Lower lobe of right lung (tissue), 2 donors: ENCODE results near the gene TMEM196. TPM values are rescaled to one million over a fixed set of nuclear protein-coding genes. Genes with fewer than 3 reads are reported as not detected.

Experiments
- ATAC-seq, 2 donors: fragments of 200-7000 bp; cut with Tn5 transposase; one replicate each; pipeline ENCODE4 v1.9.1; 2020 to 2022; ENCODE audit warnings: mild to moderate bottlenecking in 2 of 2, moderate library complexity in 2 of 2
- DNase-seq: peaks from one replicate; pipeline ENCODE4 v3.0.0-alpha.2; 2020
- H3K27ac ChIP-seq: fragments of 200-600 bp; one replicate; pipeline ENCODE4 v1.8.0; 2022
- H3K27me3 ChIP-seq: fragments of 200-600 bp; one replicate; pipeline ENCODE4 v1.8.0; 2022; ENCODE audit warnings: low read depth
- H3K36me3 ChIP-seq: fragments of 200-600 bp; one replicate; pipeline ENCODE4 v1.8.0; 2022; ENCODE audit warnings: mild to moderate bottlenecking
- H3K4me1 ChIP-seq: fragments of 200-600 bp; one replicate; pipeline ENCODE4 v1.8.0; 2022
- H3K4me3 ChIP-seq: fragments of 200-600 bp; one replicate; pipeline ENCODE4 v1.8.0; 2022; ENCODE audit warnings: mild to moderate bottlenecking
- H3K9me3 ChIP-seq: fragments of 200-600 bp; one replicate; pipeline ENCODE4 v1.8.0; 2022
- intact Hi-C: fragments of 100-400 bp; cut with DNase I; formaldehyde crosslinking; loops from one replicate; pipeline ENCODE4 v1.11.0; 2022
- total RNA-seq: library from RNA; stranded (reverse); fragmentation: NEBNext Ultra II Directional; extraction: Animal tissue kit (Norgen Biotek cat#: 25700); gene quantifications from one replicate; pipeline ENCODE4 v1.2.1, GENCODE V29; 2021
- TF ChIP-seq, protein P1 (sequence below): fragments of 200-600 bp; IDR thresholded peaks from one replicate; pipeline ENCODE4 v1.8.0; 2022; ENCODE audit warnings: antibody characterized with exemption, mild to moderate bottlenecking
- donor health status: DM: no; HTN: yes; CAD: no; lungs with severe emphysema.

Gene TMEM196
- total RNA-seq, 1 donor from 2014 or later, result not detected

DNA sequence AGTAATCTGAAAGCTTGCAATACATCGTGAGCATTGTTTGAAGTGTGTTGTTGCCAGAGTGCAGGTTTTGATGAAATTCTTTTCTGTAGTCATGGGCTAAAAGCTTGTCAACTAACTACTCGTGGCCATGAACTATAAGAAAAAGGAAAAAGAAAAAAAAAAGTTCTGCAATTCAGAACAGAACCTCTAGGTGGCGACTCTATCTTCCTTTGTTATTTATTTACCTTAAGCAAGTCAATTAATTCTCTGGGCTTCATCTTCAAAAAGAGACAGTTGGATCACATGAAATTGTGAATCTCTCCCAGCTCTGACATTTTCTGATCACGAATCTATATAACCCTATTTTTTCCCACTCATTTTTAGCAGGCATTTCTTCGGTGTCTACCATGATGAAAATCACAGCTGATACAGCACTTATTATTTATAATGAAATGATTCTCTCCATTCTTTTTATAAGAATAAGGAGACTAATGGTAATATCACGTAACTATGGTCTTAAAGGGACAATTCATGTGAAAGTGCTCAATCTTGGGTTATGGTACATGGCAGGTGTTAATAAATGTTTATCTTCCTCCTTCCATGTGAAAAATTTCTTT, 18.8 kb downstream of the TMEM196 start:
- Histone ChIP-seq H3K36me3 (no peaks in the 10 kb centered on the region), H3K4me1 (no peaks in the 10 kb centered on the region), H3K9me3 (no peaks in the 10 kb centered on the region), H3K27ac (no peak overlapping the region), H3K4me3 (no peak overlapping the region), H3K27me3 (no peaks in the 10 kb centered on the region)
- DNase-seq (no peak), ATAC-seq (no peak)
- TF ChIP-seq, protein P1, sequence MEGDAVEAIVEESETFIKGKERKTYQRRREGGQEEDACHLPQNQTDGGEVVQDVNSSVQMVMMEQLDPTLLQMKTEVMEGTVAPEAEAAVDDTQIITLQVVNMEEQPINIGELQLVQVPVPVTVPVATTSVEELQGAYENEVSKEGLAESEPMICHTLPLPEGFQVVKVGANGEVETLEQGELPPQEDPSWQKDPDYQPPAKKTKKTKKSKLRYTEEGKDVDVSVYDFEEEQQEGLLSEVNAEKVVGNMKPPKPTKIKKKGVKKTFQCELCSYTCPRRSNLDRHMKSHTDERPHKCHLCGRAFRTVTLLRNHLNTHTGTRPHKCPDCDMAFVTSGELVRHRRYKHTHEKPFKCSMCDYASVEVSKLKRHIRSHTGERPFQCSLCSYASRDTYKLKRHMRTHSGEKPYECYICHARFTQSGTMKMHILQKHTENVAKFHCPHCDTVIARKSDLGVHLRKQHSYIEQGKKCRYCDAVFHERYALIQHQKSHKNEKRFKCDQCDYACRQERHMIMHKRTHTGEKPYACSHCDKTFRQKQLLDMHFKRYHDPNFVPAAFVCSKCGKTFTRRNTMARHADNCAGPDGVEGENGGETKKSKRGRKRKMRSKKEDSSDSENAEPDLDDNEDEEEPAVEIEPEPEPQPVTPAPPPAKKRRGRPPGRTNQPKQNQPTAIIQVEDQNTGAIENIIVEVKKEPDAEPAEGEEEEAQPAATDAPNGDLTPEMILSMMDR, result peak; percentile 65
- intact Hi-C loops, result no loop called here

DNA sequence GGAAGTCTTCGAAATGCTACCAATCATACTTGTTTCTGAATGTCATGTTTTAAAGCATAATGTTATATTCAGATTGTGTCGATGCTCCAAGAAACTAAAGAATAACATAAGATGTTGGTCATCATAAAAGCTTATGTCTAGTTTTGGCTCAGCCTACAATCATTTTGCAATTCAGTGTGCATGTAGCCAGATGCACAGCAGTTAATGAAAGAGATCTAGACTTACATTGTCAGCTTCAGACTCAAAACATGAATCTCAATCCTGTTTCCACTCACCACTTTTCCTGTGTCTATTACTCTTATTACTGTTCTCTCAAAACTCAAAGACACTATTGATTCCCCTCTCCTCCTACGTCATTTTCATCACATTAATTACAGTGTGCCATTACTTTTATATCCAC, 21.4 kb downstream of the TMEM196 start:
- TF ChIP-seq, protein P1, result no peak
- Histone ChIP-seq H3K27me3 (no peaks in the 10 kb centered on the region), H3K36me3 (no peaks in the 10 kb centered on the region), H3K27ac (no peak overlapping the region), H3K9me3 (no peaks in the 10 kb centered on the region), H3K4me1 (no peaks in the 10 kb centered on the region), H3K4me3 (no peak overlapping the region)
- intact Hi-C loops, result no loop called here
- DNase-seq, result no peak
- ATAC-seq, result no peak

DNA sequence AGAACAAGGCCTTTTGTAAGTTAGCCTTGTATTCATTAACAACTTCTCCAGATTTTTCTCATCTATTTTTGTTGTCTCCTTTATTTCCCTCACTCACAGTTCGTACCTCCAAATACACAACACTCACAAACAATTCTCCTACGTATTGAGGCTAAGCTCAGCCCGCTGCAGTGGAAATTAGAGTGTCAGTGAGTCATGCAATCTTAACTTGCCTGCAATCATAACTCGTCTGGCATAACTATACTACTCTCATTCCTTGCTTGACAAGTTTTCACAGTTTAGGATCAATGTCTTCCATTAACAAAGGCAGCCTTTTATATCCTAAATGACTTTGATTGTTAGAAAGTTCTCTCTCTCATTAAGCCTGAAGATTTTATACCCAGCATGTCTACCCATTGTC, 23.8 kb downstream of the TMEM196 start:
- DNase-seq (no peak), ATAC-seq (no peak)
- H3K27me3 ChIP-seq, result no peaks in the 10 kb centered on the region
- intact Hi-C loops, result loop anchor here (10.0 kb wide), 1 partner anchor 845 kb away; no protein-coding TSS in a partner anchor
- H3K27ac ChIP-seq, result no peak overlapping the region
- H3K36me3 ChIP-seq, result no peaks in the 10 kb centered on the region
- TF ChIP-seq, protein P1, result no peak
- H3K4me1 ChIP-seq, result no peaks in the 10 kb centered on the region
- H3K9me3 ChIP-seq, result no peaks in the 10 kb centered on the region
- H3K4me3 ChIP-seq, result no peak overlapping the region

DNA sequence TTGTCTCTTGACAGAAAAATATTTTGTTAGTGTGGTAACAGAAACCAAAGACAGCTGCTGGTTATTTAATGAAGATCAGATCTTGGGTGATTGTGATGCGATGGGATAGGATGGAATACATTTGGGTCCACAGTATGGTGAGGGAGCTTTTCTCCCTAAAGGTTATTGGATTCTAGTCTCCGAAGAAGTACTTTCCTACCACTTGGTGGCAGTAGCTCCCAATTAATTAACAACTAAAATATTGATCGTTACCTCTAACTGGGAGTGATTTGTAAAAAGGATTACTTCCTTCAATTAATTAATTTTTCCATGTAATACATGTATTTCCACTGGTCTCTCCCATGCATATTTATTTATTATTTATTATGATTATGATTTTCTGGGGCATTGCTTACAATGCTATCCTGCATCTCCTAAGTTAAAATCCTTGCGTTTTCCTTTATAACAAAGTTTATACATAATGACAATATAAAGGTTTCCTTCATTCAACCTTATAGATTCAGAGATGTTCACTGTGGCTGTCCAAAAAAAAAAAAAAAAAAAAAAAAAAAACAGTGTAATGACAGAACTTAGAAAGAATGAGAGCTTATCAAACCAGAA, 25.6 kb downstream of the TMEM196 start:
- no peak for DNase-seq
- H3K27ac ChIP-seq, result no peak overlapping the region
- H3K4me3 ChIP-seq, result no peak overlapping the region
- H3K4me1 ChIP-seq, result no peaks in the 10 kb centered on the region
- no peaks in the 10 kb centered on the region for H3K36me3 ChIP-seq
- TF ChIP-seq, protein P1, result peak; percentile 55
- H3K9me3 ChIP-seq, result no peaks in the 10 kb centered on the region
- intact Hi-C loops, result loop anchor here (10.0 kb wide), 1 partner anchor 847 kb away; no protein-coding TSS in a partner anchor
- H3K27me3 ChIP-seq, result no peaks in the 10 kb centered on the region
- no peak for ATAC-seq

DNA sequence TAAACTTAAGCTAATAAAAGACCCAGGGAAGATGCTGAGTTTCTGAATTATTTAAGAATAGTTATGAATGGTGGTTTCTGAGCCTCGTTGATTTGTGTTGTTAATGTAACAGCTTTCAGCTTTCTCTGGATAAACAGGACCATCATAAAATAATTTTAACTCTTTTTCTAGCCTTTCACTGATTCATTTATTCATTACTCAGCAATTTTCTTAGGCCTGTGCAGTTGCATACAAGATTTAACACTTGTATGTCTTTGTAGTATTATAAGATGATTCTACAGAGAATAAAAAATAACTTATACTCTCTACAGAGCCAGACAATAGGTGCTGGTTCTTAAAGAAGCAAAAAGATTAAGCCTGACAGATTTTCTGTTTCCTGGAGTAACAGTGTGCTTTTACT, 29.3 kb downstream of the TMEM196 start:
- intact Hi-C loops, result loop anchor here (10.0 kb wide), 1 partner anchor 851 kb away; no protein-coding TSS in a partner anchor

More for the DNA sequence above, 29.3 kb downstream of the TMEM196 start:
- Histone ChIP-seq H3K27ac (no peak overlapping the region), H3K27me3 (no peaks in the 10 kb centered on the region), H3K9me3 (no peaks in the 10 kb centered on the region), H3K36me3 (no peaks in the 10 kb centered on the region), H3K4me1 (no peaks in the 10 kb centered on the region), H3K4me3 (no peak overlapping the region)
- DNase-seq (no peak), ATAC-seq (no peak)
- TF ChIP-seq, protein P1, result no peak
